SK-N-MC (cell line): ENCODE measurements around the gene WDR88.

ENCODE experiments used
- DNase-seq: peaks from one replicate; pipeline ENCODE4 v3.0.0-alpha.2; 2011; ENCODE audit warnings: low read depth, low spot score
- H3K27ac ChIP-seq: fragments of 200-600 bp; sonication (generic); 2 replicates; pipeline ENCODE4 v1.5.1; 2016; ENCODE audit warnings: mixed run types
- H3K36me3 ChIP-seq: fragments of 200-600 bp; sonication (generic); 2 replicates; pipeline ENCODE4 v1.6.1; 2017; ENCODE audit warnings: antibody characterized with exemption, low read length, mixed read lengths; ENCODE audit not compliant: insufficient read depth
- H3K4me3 ChIP-seq: fragments of 200-600 bp; sonication (generic); 2 replicates; pipeline ENCODE4 v1.5.1; 2016
- H3K9ac ChIP-seq: fragments of 200-600 bp; sonication (generic); 2 replicates; pipeline ENCODE4 v1.8.0; 2017; ENCODE audit warnings: mixed run types, mixed read lengths; ENCODE audit not compliant: insufficient read length
- H3K9me3 ChIP-seq: fragments of 200-600 bp; sonication (generic); 2 replicates; pipeline ENCODE4 v1.6.1; 2017; ENCODE audit warnings: low read depth, mild to moderate bottlenecking, antibody characterized with exemption, low read length, moderate library complexity, mixed read lengths
- EZH2 ChIP-seq: fragments of 200-600 bp; sonication (generic); IDR thresholded peaks from one replicate; pipeline ENCODE4 v1.6.1; 2017; ENCODE audit warnings: antibody characterized with exemption
- FOXP2 ChIP-seq: optimal IDR thresholded peaks from 2 replicates; pipeline ENCODE3; 2011; ENCODE audit warnings: mild to moderate bottlenecking, moderate library complexity; ENCODE audit not compliant: insufficient read depth; ENCODE audit errors: extremely low read length, control extremely low read depth
- POLR2AphosphoS5 ChIP-seq: IDR thresholded peaks from 2 replicates; pipeline ENCODE4 v1.6.1; 2012; ENCODE audit warnings: mild to moderate bottlenecking, low read depth, low read length, borderline replicate concordance

WDR88 gene

GRCh38 chr19:33100894-33101644 is 30.8 kb upstream of the WDR88 start:
- Histone ChIP-seq H3K27ac (no peak overlapping the region), H3K9me3 (no peaks in the 10 kb centered on the region), H3K9ac (no peak overlapping the region), H3K4me3 (no peak overlapping the region), H3K36me3 (peaks cover 39% of the 10 kb centered on the region)
- no peak for DNase-seq
- no peak for TF ChIP-seq EZH2
- no peak for TF ChIP-seq FOXP2
- TF ChIP-seq POLR2AphosphoS5, result no peak

GRCh38 chr19:33102893-33103292 is 29.0 kb upstream of the WDR88 start:
- TF ChIP-seq EZH2, result no peak
- no peak for TF ChIP-seq FOXP2
- TF ChIP-seq POLR2AphosphoS5, result no peak
- Histone ChIP-seq H3K9me3 (no peaks in the 10 kb centered on the region), H3K4me3 (no peak overlapping the region), H3K36me3 (peaks cover 35% of the 10 kb centered on the region), H3K9ac (no peak overlapping the region), H3K27ac (no peak overlapping the region)
- no peak for DNase-seq

GRCh38 chr19:33108161-33108560 is 23.8 kb upstream of the WDR88 start:
- Histone ChIP-seq H3K9me3 (no peaks in the 10 kb centered on the region), H3K27ac (no peak overlapping the region), H3K4me3 (no peak overlapping the region), H3K9ac (no peak overlapping the region), H3K36me3 (peaks cover 40% of the 10 kb centered on the region)
- no peak for DNase-seq
- TF ChIP-seq EZH2 (no peak), POLR2AphosphoS5 (no peak), FOXP2 (no peak)

GRCh38 chr19:33110137-33110910 is 21.6 kb upstream of the WDR88 start:
- Histone ChIP-seq H3K9ac (no peak overlapping the region), H3K27ac (no peak overlapping the region), H3K36me3 (peaks cover 50% of the 10 kb centered on the region), H3K9me3 (no peaks in the 10 kb centered on the region), H3K4me3 (no peak overlapping the region)
- TF ChIP-seq FOXP2 (no peak), EZH2 (no peak), POLR2AphosphoS5 (no peak)
- no peak for DNase-seq

- no peak for TF ChIP-seq POLR2AphosphoS5
- TF ChIP-seq EZH2, result no peak
- TF ChIP-seq FOXP2, result no peak
- Histone ChIP-seq H3K9me3 (no peaks in the 10 kb centered on the region), H3K9ac (no peak overlapping the region), H3K27ac (no peak overlapping the region), H3K4me3 (no peak overlapping the region), H3K36me3 (peaks cover 51% of the 10 kb centered on the region)
- no peak for DNase-seq
Measured at GRCh38 chr19:33111587-33111986, 20.3 kb upstream of the WDR88 start.

- TF ChIP-seq POLR2AphosphoS5 (no peak), EZH2 (no peak), FOXP2 (no peak)
- H3K9ac ChIP-seq, result no peak overlapping the region
- H3K27ac ChIP-seq, result no peak overlapping the region
- no peak for DNase-seq
- H3K9me3 ChIP-seq, result no peaks in the 10 kb centered on the region
- peaks cover 52% of the 10 kb centered on the region for H3K36me3 ChIP-seq
- no peak overlapping the region for H3K4me3 ChIP-seq
Measured at GRCh38 chr19:33114312-33114711, 17.6 kb upstream of the WDR88 start.

- no peak overlapping the region for H3K27ac ChIP-seq
- no peak overlapping the region for H3K9ac ChIP-seq
- H3K36me3 ChIP-seq, result peaks cover 33% of the 10 kb centered on the region
- H3K9me3 ChIP-seq, result no peaks in the 10 kb centered on the region
- TF ChIP-seq FOXP2 (no peak), POLR2AphosphoS5 (no peak), EZH2 (no peak)
- H3K4me3 ChIP-seq, result no peak overlapping the region
- DNase-seq, result no peak
Measured at GRCh38 chr19:33117501-33117900, 14.4 kb upstream of the WDR88 start.

- H3K9me3 ChIP-seq, result no peaks in the 10 kb centered on the region
- peaks cover 29% of the 10 kb centered on the region for H3K36me3 ChIP-seq
- TF ChIP-seq FOXP2, result no peak
- TF ChIP-seq EZH2, result no peak
- TF ChIP-seq POLR2AphosphoS5, result no peak
- H3K27ac ChIP-seq, result no peak overlapping the region
- no peak overlapping the region for H3K4me3 ChIP-seq
- DNase-seq, result no peak
- no peak overlapping the region for H3K9ac ChIP-seq
Measured at GRCh38 chr19:33118643-33119042, 13.3 kb upstream of the WDR88 start.
